Ovary (tissue), 9 donors: ENCODE measurements around the gene TJP1. TPM values are rescaled to one million over a fixed set of nuclear protein-coding genes. Genes with fewer than 3 reads are reported as not detected.

ENCODE experiments used
- DNase-seq, 5 donors: peaks; one replicate each; pipeline ENCODE4 v3.0.0-alpha.2; 2019 to 2020
- H3K27ac ChIP-seq, 2 donors: fragments of 200-600 bp; one replicate each; pipeline versions ENCODE4 v1.5.1 to v1.8.0; 2019 to 2022
- H3K27me3 ChIP-seq: fragments of 200-600 bp; one replicate; pipeline ENCODE4 v1.8.0; 2022
- H3K36me3 ChIP-seq: fragments of 200-600 bp; sonication (generic); one replicate; pipeline ENCODE4 v1.5.1; 2019
- H3K4me1 ChIP-seq: one replicate; pipeline ENCODE4 v1.8.1; 2013; ENCODE audit warnings: mild to moderate bottlenecking, moderate library complexity; ENCODE audit not compliant: insufficient read depth
- H3K4me3 ChIP-seq: fragments of 200-600 bp; sonication (generic); one replicate; pipeline ENCODE4 v1.5.1; 2017
- H3K9me3 ChIP-seq, 2 donors: fragments of 200-600 bp in 1 of 2; sonication (generic) in 1 of 2; one replicate each; pipeline versions ENCODE4 v1.5.1 to v1.8.1; 2013 to 2019; ENCODE audit warnings: mild to moderate bottlenecking in 1 of 2, moderate library complexity in 1 of 2
- CTCF ChIP-seq, 3 donors: fragments of 450-650 bp in 2 of 3; fragments of 200-600 bp in 1 of 3; IDR thresholded peaks; one replicate each; pipeline versions ENCODE4 v1.5.1 to v1.8.0; 2016 to 2022; ENCODE audit warnings: antibody characterized with exemption in 3 of 3, mild to moderate bottlenecking in 1 of 3
- EP300 ChIP-seq: sonication (generic); formaldehyde crosslinking; IDR thresholded peaks from one replicate; pipeline ENCODE4 v1.6.1; 2017; ENCODE audit warnings: antibody characterized with exemption
- POLR2A ChIP-seq: fragments of 450-650 bp; IDR thresholded peaks from one replicate; pipeline ENCODE4 v1.6.1; 2017; ENCODE audit warnings: antibody characterized with exemption, mild to moderate bottlenecking, moderate library complexity
- WGBS, 3 donors: extraction: QIAGEN DNeasy Blood & Tissue Kit in 1 of 3; methylation state at CpG; one replicate each; pipeline versions ENCODE4 v1.1.5 to v1.1.7; 2013 to 2017; 5-methylcytosine and 5-hydroxymethylcytosine counted together
- intact Hi-C, 4 donors: fragments of 100-400 bp; cut with DNase I; formaldehyde crosslinking; loops; one replicate each; pipeline versions ENCODE4 v1.11.0 to v1.15.1; 2022 to 2023
- polyA plus RNA-seq, 2 donors: library from polyadenylated mRNA; stranded (reverse); fragments of 200-250 nt in 1 of 2; fragments of 350-450 nt in 1 of 2; fragmentation: Illumina TruSeq in 1 of 2; extraction: RNeasy Lipid Tissue Mini Kit (QIAGEN cat#74804) in 1 of 2; gene quantifications; one replicate each; pipeline ENCODE4 v1.2.3, GENCODE V29; 2013 to 2014
- total RNA-seq, 7 donors: library from RNA; depleted of rRNA in 2 of 7; stranded (reverse); fragments of >200 nt in 2 of 7; fragmentation: NEBNext Ultra II Directional in 3 of 7; extraction: Animal tissue kit (Norgen Biotek cat#: 25700) in 3 of 7; gene quantifications; one replicate each; pipeline versions ENCODE4 v1.1.0 to v1.2.4, GENCODE V29; 2016 to 2023
- donor health status: DM: no; HTN: no; CAD: no; lungs with moderate emphysema.
- donor health status: DM: no; HTN: no; CAD: no.
- donor health status: Bipolar disorder and iron deficiency.
- donor health status: DM: yes; HTN: yes; CAD: no.
- donor health status: DM: no; HTN: no; CAD: no.
- donor health status: DM: yes; HTN: yes; CAD: no.

The TJP1 gene
- total and polyA plus RNA-seq, 9 donors: 25.3 to 150 (median 70.1) TPM

GRCh38 chr15:29682361-29682760, 139.9 kb downstream of the TJP1 start:
- no peaks in the 10 kb centered on the region for H3K9me3 ChIP-seq
- no peaks in the 10 kb centered on the region for H3K36me3 ChIP-seq
- intact Hi-C loops: no loop called here
- WGBS, 3 donors: 96 to 98% (median 96%) methylated on average over 4 of the region's 4 CpGs
- H3K4me1 ChIP-seq: no peaks in the 10 kb centered on the region
- no peak overlapping the region for H3K4me3 ChIP-seq
- H3K27me3 ChIP-seq: no peaks in the 10 kb centered on the region
- no peak for DNase-seq
- no peak for TF ChIP-seq POLR2A
- no peak for TF ChIP-seq CTCF (IDR thresholded peaks at IDR 0.05)
- TF ChIP-seq EP300: no peak
- H3K27ac ChIP-seq: no peak overlapping the region

GRCh38 chr15:29681946-29682345, 140.3 kb downstream of the TJP1 start:
- DNase-seq: no peak
- Histone ChIP-seq H3K27me3 (no peaks in the 10 kb centered on the region), H3K36me3 (no peaks in the 10 kb centered on the region), H3K4me1 (no peaks in the 10 kb centered on the region), H3K4me3 (no peak overlapping the region), H3K9me3 (no peaks in the 10 kb centered on the region), H3K27ac (no peak overlapping the region)
- no peak for TF ChIP-seq CTCF (IDR thresholded peaks at IDR 0.05)
- intact Hi-C loops: no loop called here
- WGBS, 3 donors: 89 to 93% (median 91%) methylated on average over 9 of the region's 9 CpGs

GRCh38 chr15:29681166-29681845, 141.0 kb downstream of the TJP1 start:
- WGBS, 3 donors: 91 to 94% (median 94%) methylated on average over 15 of the region's 15 CpGs
- H3K4me3 ChIP-seq: no peak overlapping the region
- H3K27me3 ChIP-seq: no peaks in the 10 kb centered on the region
- H3K27ac ChIP-seq: no peak overlapping the region
- no peaks in the 10 kb centered on the region for H3K36me3 ChIP-seq
- DNase-seq: no peak
- no peaks in the 10 kb centered on the region for H3K9me3 ChIP-seq
- no peak for TF ChIP-seq POLR2A
- no peak for TF ChIP-seq CTCF (IDR thresholded peaks at IDR 0.05)
- no peak for TF ChIP-seq EP300
- intact Hi-C loops: no loop called here
- no peaks in the 10 kb centered on the region for H3K4me1 ChIP-seq

- no peaks in the 10 kb centered on the region for H3K4me1 ChIP-seq
- no peak overlapping the region for H3K4me3 ChIP-seq
- no peaks in the 10 kb centered on the region for H3K36me3 ChIP-seq
- H3K9me3 ChIP-seq: no peaks in the 10 kb centered on the region
- no peaks in the 10 kb centered on the region for H3K27me3 ChIP-seq
- no peak overlapping the region for H3K27ac ChIP-seq
- 54 to 61% (median 59%) methylated on average over 12 of the region's 12 CpGs for WGBS, 3 donors
- intact Hi-C loops: no loop called here
- no peak for DNase-seq
- TF ChIP-seq CTCF (IDR thresholded peaks at IDR 0.05) (no peak), POLR2A (no peak), EP300 (no peak)
These were observed 141.7 kb downstream of the TJP1 start for GRCh38 chr15:29680465-29681165.
